ENCODE measurements around the gene MAG. TPM values are rescaled to one million over a fixed set of nuclear protein-coding genes. Genes with fewer than 3 reads are reported as not detected.

MAG gene
- total RNA-seq, 1 donor from 2014 or later, result not detected

DNA sequence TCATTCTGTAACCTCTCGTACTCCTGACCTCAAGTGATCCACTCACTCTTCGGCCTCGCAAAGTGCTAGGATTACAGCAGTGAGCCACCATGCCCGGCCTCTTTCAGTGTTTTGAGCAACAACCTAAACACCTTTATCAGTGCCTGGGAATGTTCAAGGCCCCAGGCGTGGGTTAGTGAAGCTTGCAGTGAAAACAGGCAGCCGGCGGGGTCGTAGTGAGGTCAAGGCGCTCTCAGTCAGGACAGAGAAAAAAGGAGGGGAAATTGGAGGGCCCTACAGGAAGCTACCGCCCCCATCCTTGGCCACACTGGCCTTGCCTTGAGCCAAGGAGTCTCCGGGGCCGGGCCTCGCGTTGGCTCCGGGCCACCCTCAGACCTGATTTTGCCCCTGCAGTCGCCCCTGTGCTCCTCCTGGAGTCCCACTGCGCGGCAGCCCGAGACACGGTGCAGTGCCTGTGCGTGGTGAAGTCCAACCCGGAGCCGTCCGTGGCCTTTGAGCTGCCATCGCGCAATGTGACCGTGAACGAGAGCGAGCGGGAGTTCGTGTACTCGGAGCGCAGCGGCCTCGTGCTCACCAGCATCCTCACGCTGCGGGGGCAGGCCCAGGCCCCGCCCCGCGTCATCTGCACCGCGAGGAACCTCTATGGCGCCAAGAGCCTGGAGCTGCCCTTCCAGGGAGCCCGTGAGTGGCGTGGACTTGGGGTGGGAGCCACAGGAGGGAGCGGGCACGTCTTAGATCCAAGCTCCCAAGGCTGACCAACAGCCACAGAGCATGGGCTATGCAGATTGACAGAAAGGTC, 17.7 kb downstream of the MAG start:
- no peak overlapping the region for H3K27ac ChIP-seq
- intact Hi-C loops (cut with DNase I), result no loop called here
- no peaks in the 10 kb centered on the region for H3K36me3 ChIP-seq
- H3K27me3 ChIP-seq, result no peaks in the 10 kb centered on the region
- TF ChIP-seq CTCF (IDR thresholded peaks at IDR 0.05), result no peak
- H3K4me3 ChIP-seq, result no peak overlapping the region
- peak; percentile 59 for ATAC-seq
- H3K9me3 ChIP-seq, result no peaks in the 10 kb centered on the region
- no peaks in the 10 kb centered on the region for H3K4me1 ChIP-seq
- DNase-seq, result no peak

DNA sequence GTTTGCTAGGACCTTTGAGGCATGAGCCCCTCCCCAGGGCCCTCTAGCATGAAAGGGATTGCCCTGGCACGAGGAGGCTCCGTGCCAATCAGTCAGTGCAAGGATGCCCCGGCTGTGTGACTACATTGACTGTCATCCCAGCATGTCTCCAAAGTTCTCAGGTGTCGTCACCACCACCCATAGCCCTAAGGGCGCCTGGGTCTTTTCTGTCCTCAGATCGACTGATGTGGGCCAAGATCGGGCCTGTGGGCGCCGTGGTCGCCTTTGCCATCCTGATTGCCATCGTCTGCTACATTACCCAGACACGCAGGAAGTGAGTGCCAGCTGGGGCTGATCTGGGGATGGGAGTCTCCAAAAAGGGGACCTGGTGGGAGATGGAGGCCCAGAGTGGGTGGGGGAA, 18.4 kb downstream of the MAG start:
- no peak for TF ChIP-seq CTCF (IDR thresholded peaks at IDR 0.05)
- intact Hi-C loops (cut with DNase I), result no loop called here
- ATAC-seq (no peak), DNase-seq (no peak)
- Histone ChIP-seq H3K36me3 (no peaks in the 10 kb centered on the region), H3K4me1 (no peaks in the 10 kb centered on the region), H3K27me3 (no peaks in the 10 kb centered on the region), H3K9me3 (no peaks in the 10 kb centered on the region), H3K4me3 (no peak overlapping the region), H3K27ac (no peak overlapping the region)

DNA sequence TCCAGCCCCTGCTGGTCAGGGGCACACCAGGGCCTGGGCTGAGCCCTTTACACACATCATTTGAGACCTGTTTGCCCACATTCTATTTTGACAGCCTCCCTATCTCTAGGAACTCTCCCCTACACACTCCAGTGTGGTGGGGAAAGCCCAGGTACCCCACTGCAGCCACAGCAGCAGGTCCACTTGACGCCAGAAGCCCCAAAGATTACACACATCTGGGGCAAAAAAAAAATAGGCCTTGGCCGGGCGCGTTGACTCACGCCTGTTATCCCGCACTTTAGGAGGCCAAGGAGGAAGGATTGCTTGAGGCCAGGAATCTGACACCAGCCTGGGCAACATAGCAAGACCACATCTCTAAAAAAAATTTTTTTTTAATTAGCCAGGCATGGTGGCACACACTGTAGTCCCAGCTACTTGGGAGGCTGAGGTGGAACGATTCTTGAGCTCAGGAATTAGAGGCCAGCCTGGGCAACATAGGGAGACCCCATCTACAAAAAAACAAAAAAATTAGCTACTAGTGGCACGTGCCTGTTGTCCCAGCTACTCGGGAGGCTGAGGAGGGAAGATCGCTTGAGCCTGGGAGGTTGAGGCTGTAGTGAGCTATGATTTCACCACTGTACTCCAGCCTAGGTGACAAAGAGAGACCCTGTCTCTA, 19.0 kb downstream of the MAG start:
- ATAC-seq, result no peak
- Histone ChIP-seq H3K9me3 (no peaks in the 10 kb centered on the region), H3K4me1 (no peaks in the 10 kb centered on the region), H3K27ac (no peak overlapping the region), H3K4me3 (no peak overlapping the region), H3K27me3 (no peaks in the 10 kb centered on the region), H3K36me3 (no peaks in the 10 kb centered on the region)
- intact Hi-C loops (cut with DNase I), result no loop called here
- no peak for DNase-seq
- no peak for TF ChIP-seq CTCF (IDR thresholded peaks at IDR 0.05)

DNA sequence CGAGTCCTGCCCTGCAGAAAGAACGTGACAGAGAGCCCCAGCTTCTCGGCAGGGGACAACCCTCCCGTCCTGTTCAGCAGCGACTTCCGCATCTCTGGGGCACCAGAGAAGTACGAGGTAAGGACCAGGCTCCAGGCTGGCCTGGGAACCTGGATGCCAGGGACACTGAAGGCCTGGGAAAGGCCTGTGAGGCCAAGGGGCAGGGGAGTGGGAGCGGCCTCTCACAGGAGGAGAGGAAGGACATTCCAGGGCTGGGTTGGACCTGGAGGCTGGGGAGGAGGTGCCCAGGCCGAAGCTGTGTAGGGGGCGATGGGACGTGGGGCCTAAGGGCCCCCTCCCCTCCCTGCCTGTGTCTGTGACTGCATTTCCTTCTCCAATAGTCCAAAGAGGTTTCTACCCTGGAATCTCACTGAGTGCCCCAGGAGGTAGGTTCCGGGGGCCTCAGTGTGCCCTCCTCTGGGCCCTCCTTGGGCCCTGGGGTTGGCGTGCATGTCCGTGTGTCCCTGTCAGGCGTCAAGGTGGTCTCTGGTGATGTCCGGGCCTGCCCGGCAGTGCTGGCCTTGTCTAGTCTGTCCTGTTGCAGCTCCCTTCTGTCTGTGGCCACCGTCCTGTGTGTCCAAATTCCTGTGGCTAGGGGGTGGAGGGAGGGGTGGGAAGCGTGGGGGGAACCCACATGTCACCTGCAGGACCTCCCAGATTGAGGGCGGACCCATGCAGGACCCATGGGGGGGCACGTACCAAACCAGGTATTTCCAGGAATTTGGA, 20.1 kb downstream of the MAG start:
- DNase-seq (no peak), ATAC-seq (peak; percentile 60)
- H3K4me1 ChIP-seq, result no peaks in the 10 kb centered on the region

GRCh38 chr19:35313587-35313986, 21.6 kb downstream of the MAG start:
- Histone ChIP-seq H3K27me3 (no peaks in the 10 kb centered on the region), H3K4me3 (no peak overlapping the region), H3K4me1 (peaks cover 1% of the 10 kb centered on the region), H3K36me3 (no peaks in the 10 kb centered on the region), H3K27ac (no peak overlapping the region), H3K9me3 (no peaks in the 10 kb centered on the region)
- no peak for TF ChIP-seq CTCF (IDR thresholded peaks at IDR 0.05)
- DNase-seq (no peak), ATAC-seq (no peak)
- intact Hi-C loops (cut with DNase I), result no loop called here

More for the DNA sequence above, 20.1 kb downstream of the MAG start:
- intact Hi-C loops (cut with DNase I), result no loop called here
- H3K27me3 ChIP-seq, result no peaks in the 10 kb centered on the region
- no peaks in the 10 kb centered on the region for H3K9me3 ChIP-seq
- H3K36me3 ChIP-seq, result no peaks in the 10 kb centered on the region
- TF ChIP-seq CTCF (IDR thresholded peaks at IDR 0.05), result no peak
- no peak overlapping the region for H3K4me3 ChIP-seq
- H3K27ac ChIP-seq, result no peak overlapping the region

Measured in upper lobe of right lung (tissue), 1 donor.